A673 (cell line): ENCODE data around the gene TBX19.

ENCODE experiments used
- CTCF ChIP-seq: fragments of 300-800, 200-600 bp; sonication (generic); conservative IDR thresholded peaks from 2 replicates; pipeline ENCODE4 v1.5.1; 2017; ENCODE audit warnings: low read depth, mild to moderate bottlenecking, antibody characterized with exemption, low read length, moderate library complexity, mixed read lengths
- EZH2 ChIP-seq: fragments of 200-600 bp; sonication (generic); IDR thresholded peaks from 2 replicates; pipeline ENCODE4 v1.6.1; 2017; ENCODE audit warnings: borderline replicate concordance, low read depth, mild to moderate bottlenecking, mixed read lengths, antibody characterized with exemption, low read length; ENCODE audit not compliant: poor library complexity, severe bottlenecking

DNA sequence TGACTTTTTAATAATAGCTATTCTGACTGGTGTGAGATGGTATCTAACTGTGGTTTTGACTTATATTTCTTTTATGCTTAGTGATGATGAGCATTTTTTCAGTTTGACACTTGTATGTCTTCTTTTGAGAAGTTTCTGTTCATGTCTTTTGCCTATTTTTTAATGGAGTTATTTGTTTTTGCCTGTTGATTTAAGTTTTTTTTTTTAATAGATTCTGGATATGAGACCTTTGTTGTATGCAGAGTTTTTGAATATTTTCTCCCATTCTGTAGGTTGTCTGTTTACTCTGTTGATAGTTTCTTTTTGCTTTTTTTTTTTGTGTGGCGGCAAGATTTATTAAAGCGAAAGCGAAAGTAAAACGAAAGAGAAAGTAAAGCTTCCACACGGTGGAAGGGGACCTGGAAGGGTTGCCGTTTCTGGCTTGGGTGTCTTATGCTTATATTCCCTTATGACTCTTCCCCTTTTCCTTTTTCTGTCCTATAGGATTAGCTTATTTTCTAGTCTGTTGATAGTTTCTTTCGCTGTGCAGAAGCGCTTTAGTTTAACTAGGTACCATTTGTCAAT, 67.6 kb downstream of the TBX19 start:
- TF ChIP-seq CTCF (no peak), EZH2 (no peak)
